Hepatocyte (in vitro differentiated cells): ENCODE data around the gene SPAM1. TPM values are rescaled to one million over a fixed set of nuclear protein-coding genes. Genes with fewer than 3 reads are reported as not detected.
"Not testable (repeated sequence)": the region's sequence is repeated elsewhere in the genome, so short reads cannot be mapped to it uniquely, and the experiment has no call there.

Experiments
- DNase-seq: peaks from one replicate; pipeline ENCODE4 v3.0.0-alpha.2; 2016; ENCODE audit warnings: low spot score
- H2AFZ ChIP-seq: fragments of 200-600 bp; sonication (generic); 2 replicates; pipeline ENCODE4 v1.6.0; 2016; ENCODE audit warnings: antibody characterized with exemption, mild to moderate bottlenecking
- H3K27ac ChIP-seq: fragments of 200-600 bp; sonication (generic); 2 replicates; pipeline ENCODE4 v1.5.1; 2016; ENCODE audit warnings: mild to moderate bottlenecking
- H3K27me3 ChIP-seq: fragments of 200-600 bp; sonication (generic); 2 replicates; pipeline ENCODE4 v1.6.1; 2016
- H3K36me3 ChIP-seq: fragments of 200-600 bp; sonication (generic); replicated peaks from 2 replicates; pipeline ENCODE4 v1.5.1; 2016; ENCODE audit warnings: low read depth; ENCODE audit not compliant: insufficient read depth
- H3K4me1 ChIP-seq: fragments of 200-600 bp; sonication (generic); 2 replicates; pipeline ENCODE4 v1.5.1; 2016; ENCODE audit warnings: mild to moderate bottlenecking, moderate library complexity; ENCODE audit not compliant: insufficient read depth
- H3K4me2 ChIP-seq: fragments of 200-600 bp; sonication (generic); 2 replicates; pipeline ENCODE4 v1.6.0; 2016
- H3K4me3 ChIP-seq: fragments of 200-600 bp; sonication (generic); 2 replicates; pipeline ENCODE4 v1.5.1; 2016; ENCODE audit warnings: mild to moderate bottlenecking
- H3K79me2 ChIP-seq: fragments of 200-600 bp; sonication (generic); 2 replicates; pipeline ENCODE4 v1.6.0; 2017; ENCODE audit warnings: mild to moderate bottlenecking
- H3K9me2 ChIP-seq: fragments of 200-600 bp; sonication (generic); replicated peaks from 2 replicates; pipeline ENCODE4 v1.6.0; 2017; ENCODE audit warnings: mild to moderate bottlenecking; ENCODE audit not compliant: insufficient read depth
- H3K9me3 ChIP-seq: fragments of 200-600 bp; sonication (generic); 2 replicates; pipeline ENCODE4 v1.5.1; 2016; ENCODE audit warnings: low read depth, mild to moderate bottlenecking
- H4K20me1 ChIP-seq: fragments of 200-600 bp; sonication (generic); 2 replicates; pipeline ENCODE4 v1.6.0; 2016; ENCODE audit warnings: mild to moderate bottlenecking; ENCODE audit not compliant: insufficient read depth, poor library complexity, severe bottlenecking
- CTCF ChIP-seq: fragments of 200-600 bp; sonication (generic); IDR thresholded peaks from 2 replicates; pipeline ENCODE4 v1.5.1; 2016; ENCODE audit warnings: antibody characterized with exemption, mild to moderate bottlenecking; ENCODE audit not compliant: poor library complexity
- EZH2 ChIP-seq: fragments of 200-600 bp; sonication (generic); IDR thresholded peaks from 2 replicates; pipeline ENCODE4 v1.6.1; 2016; ENCODE audit warnings: antibody characterized with exemption, mild to moderate bottlenecking, borderline replicate concordance
- EZH2phosphoT487 ChIP-seq: fragments of 200-600 bp; sonication (generic); IDR thresholded peaks from one replicate; pipeline ENCODE4 v1.6.1; 2018; ENCODE audit warnings: antibody characterized with exemption, mild to moderate bottlenecking, low read depth, moderate library complexity; ENCODE audit not compliant: unreplicated experiment, severe bottlenecking
- WGBS: methylation state at CpG from one replicate; pipeline ENCODE4 v1.1.6; 2016; ENCODE audit warnings: low lambda C conversion rate; ENCODE audit errors: missing lambda C conversion rate; 5-methylcytosine and 5-hydroxymethylcytosine counted together
- polyA plus RNA-seq: library from polyadenylated mRNA; unstranded; fragments of >200 nt; fragmentation: Nextera tagmentation; extraction: Ambion mirVana; gene quantifications from 2 replicates; pipeline ENCODE4 v1.2.1, GENCODE V29; 2016
- total RNA-seq: library from RNA; depleted of rRNA; stranded (reverse); fragments of >200 nt; gene quantifications from 2 replicates; pipeline ENCODE4 v1.2.3, GENCODE V29; 2014

The SPAM1 gene
- total and polyA plus RNA-seq, 2 experiments from 2014 or later: not detected

- Histone ChIP-seq H2AFZ (no peak overlapping the region), H3K4me3 (no peak overlapping the region), H3K9me3 (no peaks in the 10 kb centered on the region), H4K20me1 (no peaks in the 10 kb centered on the region), H3K9me2 (no peaks in the 10 kb centered on the region), H3K4me2 (no peak overlapping the region), H3K79me2 (no peaks in the 10 kb centered on the region), H3K36me3 (no peaks in the 10 kb centered on the region), H3K4me1 (no peaks in the 10 kb centered on the region), H3K27ac (no peak overlapping the region), H3K27me3 (no peaks in the 10 kb centered on the region)
- TF ChIP-seq CTCF (no peak), EZH2phosphoT487 (no peak), EZH2 (no peak)
- no peak for DNase-seq
Measured at GRCh38 chr7:123883154-123883553, 41.9 kb upstream of the SPAM1 start.

- H3K9me3 ChIP-seq: no peaks in the 10 kb centered on the region
- TF ChIP-seq EZH2phosphoT487: no peak
- TF ChIP-seq EZH2: no peak
- TF ChIP-seq CTCF: no peak
- no peaks in the 10 kb centered on the region for H3K9me2 ChIP-seq
- no peak overlapping the region for H3K27ac ChIP-seq
- H3K4me2 ChIP-seq: no peak overlapping the region
- H2AFZ ChIP-seq: no peak overlapping the region
- no peak overlapping the region for H3K4me3 ChIP-seq
- no peaks in the 10 kb centered on the region for H3K27me3 ChIP-seq
- no peaks in the 10 kb centered on the region for H4K20me1 ChIP-seq
- H3K4me1 ChIP-seq: no peaks in the 10 kb centered on the region
- no peaks in the 10 kb centered on the region for H3K36me3 ChIP-seq
- no peaks in the 10 kb centered on the region for H3K79me2 ChIP-seq
- no peak for DNase-seq
Measured at GRCh38 chr7:123888192-123888591, 36.8 kb upstream of the SPAM1 start.

GRCh38 chr7:123894753-123895152 lies 30.3 kb upstream of the SPAM1 start:
- H3K27me3 ChIP-seq, H3K79me2 ChIP-seq, H3K4me2 ChIP-seq, H3K4me1 ChIP-seq, H3K4me3 ChIP-seq, DNase-seq, H2AFZ ChIP-seq, H3K9me2 ChIP-seq, H3K9me3 ChIP-seq, H3K36me3 ChIP-seq, H4K20me1 ChIP-seq, H3K27ac ChIP-seq: not testable (repeated sequence)
- 93% methylated on average over 10 of the region's 10 CpGs for WGBS

DNA sequence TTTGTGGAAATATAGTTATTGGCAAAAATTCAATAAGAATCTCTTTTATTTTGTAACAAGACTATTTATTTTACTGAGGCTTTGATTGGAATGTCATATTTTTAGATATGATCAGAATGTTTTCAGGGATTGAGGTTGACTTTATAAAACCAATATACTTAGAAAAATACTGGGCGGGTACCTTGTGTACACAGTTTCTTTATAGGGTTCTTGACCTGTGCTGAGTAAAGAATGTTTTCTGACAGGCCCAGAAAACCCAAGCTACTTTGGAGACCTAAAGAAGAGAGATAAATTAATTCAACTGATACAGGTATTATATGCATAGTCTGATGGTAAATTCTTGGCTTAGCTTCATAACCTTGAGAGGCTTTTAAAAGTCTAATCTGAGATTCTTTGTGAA lies 23.9 kb upstream of the SPAM1 start:
- H2AFZ ChIP-seq: no peak overlapping the region
- DNase-seq: no peak
- no peaks in the 10 kb centered on the region for H4K20me1 ChIP-seq
- H3K27ac ChIP-seq: no peak overlapping the region
- no peak overlapping the region for H3K4me2 ChIP-seq
- WGBS: 74% methylated on average over 1 of the region's 1 CpG
- no peaks in the 10 kb centered on the region for H3K9me3 ChIP-seq
- no peaks in the 10 kb centered on the region for H3K36me3 ChIP-seq
- no peaks in the 10 kb centered on the region for H3K27me3 ChIP-seq
- H3K9me2 ChIP-seq: no peaks in the 10 kb centered on the region
- no peaks in the 10 kb centered on the region for H3K79me2 ChIP-seq
- H3K4me1 ChIP-seq: no peaks in the 10 kb centered on the region
- TF ChIP-seq EZH2 (no peak), CTCF (no peak), EZH2phosphoT487 (no peak)
- H3K4me3 ChIP-seq: no peak overlapping the region
